GM23338 (cell line): ENCODE measurements around the gene BMP8A. TPM values are rescaled to one million over a fixed set of nuclear protein-coding genes. Genes with fewer than 3 reads are reported as not detected.

Source experiments
- ATAC-seq: fragments of 200-7000 bp; cut with Tn5 transposase; 3 replicates; pipeline ENCODE4 v1.9.1; 2020
- DNase-seq: peaks from one replicate; pipeline ENCODE4 v3.0.0-alpha.2; 2015; ENCODE audit warnings: low spot score
- H2AFZ ChIP-seq: fragments of 200-600 bp; sonication (generic); 2 replicates; pipeline ENCODE4 v1.8.0; 2016; ENCODE audit warnings: antibody characterized with exemption, mild to moderate bottlenecking, moderate library complexity
- H3F3A ChIP-seq: fragments of 200-600 bp; sonication (generic); replicated peaks from 2 replicates; pipeline ENCODE4 v1.8.0; 2017; ENCODE audit warnings: antibody characterized with exemption, mixed run types, low read depth
- H3K27ac ChIP-seq: fragments of 200-600 bp; sonication (generic); 2 replicates; pipeline ENCODE4 v1.6.1; 2016; ENCODE audit warnings: low read depth
- H3K27me3 ChIP-seq: fragments of 200-600 bp; sonication (generic); 2 replicates; pipeline ENCODE4 v1.8.0; 2016; ENCODE audit warnings: mild to moderate bottlenecking, mixed run types, moderate library complexity; ENCODE audit not compliant: insufficient read depth
- H3K36me3 ChIP-seq: fragments of 200-600 bp; sonication (generic); 2 replicates; pipeline ENCODE4 v1.8.0; 2016; ENCODE audit warnings: mild to moderate bottlenecking; ENCODE audit not compliant: insufficient read depth
- H3K4me1 ChIP-seq: fragments of 200-600 bp; sonication (generic); 2 replicates; pipeline ENCODE4 v1.8.0; 2016; ENCODE audit warnings: mild to moderate bottlenecking, moderate library complexity; ENCODE audit not compliant: insufficient read depth
- H3K4me2 ChIP-seq: fragments of 200-600 bp; sonication (generic); 2 replicates; pipeline ENCODE4 v1.7.1; 2017; ENCODE audit warnings: mixed run types
- H3K4me3 ChIP-seq: fragments of 200-600 bp; sonication (generic); 2 replicates; pipeline ENCODE4 v1.6.1; 2016; ENCODE audit warnings: mixed run types
- H3K79me2 ChIP-seq: fragments of 200-600 bp; sonication (generic); replicated peaks from 2 replicates; pipeline ENCODE4 v1.8.0; 2017; ENCODE audit warnings: mild to moderate bottlenecking; ENCODE audit not compliant: insufficient read depth
- H3K9me2 ChIP-seq: fragments of 200-600 bp; sonication (generic); 2 replicates; pipeline ENCODE4 v1.8.0; 2017; ENCODE audit not compliant: insufficient read depth
- H4K20me1 ChIP-seq: fragments of 200-600 bp; sonication (generic); replicated peaks from 2 replicates; pipeline ENCODE4 v1.8.0; 2017; ENCODE audit warnings: mild to moderate bottlenecking; ENCODE audit not compliant: insufficient read depth
- H3K27ac Mint-ChIP-seq: 2 replicates; pipeline ENCODE4 v1.8.0; 2020; ENCODE audit warnings: inconsistent platforms, mild to moderate bottlenecking, moderate library complexity, mixed read lengths
- H3K27me3 Mint-ChIP-seq: 3 replicates; pipeline ENCODE4 v1.8.0; 2022; ENCODE audit warnings: low read depth, mild to moderate bottlenecking, moderate library complexity, mixed read lengths, inconsistent platforms; ENCODE audit not compliant: insufficient read depth, poor library complexity
- H3K36me3 Mint-ChIP-seq: 3 replicates; pipeline ENCODE4 v1.8.0; 2021; ENCODE audit warnings: low read depth, mild to moderate bottlenecking, inconsistent platforms, moderate library complexity, mixed read lengths
- H3K4me1 Mint-ChIP-seq: 3 replicates; pipeline ENCODE4 v1.8.0; 2020; ENCODE audit warnings: mild to moderate bottlenecking, inconsistent platforms, mixed read lengths
- H3K4me3 Mint-ChIP-seq: 3 replicates; pipeline ENCODE4 v1.8.0; 2021; ENCODE audit warnings: moderate library complexity, mild to moderate bottlenecking, inconsistent platforms, mixed read lengths
- H3K9me3 Mint-ChIP-seq: 3 replicates; pipeline ENCODE4 v1.8.0; 2020; ENCODE audit warnings: moderate library complexity, mild to moderate bottlenecking, inconsistent platforms, mixed read lengths
- CREB1 ChIP-seq: fragments of 250-450 bp; sonication (Bioruptor Pico); IDR thresholded peaks from 2 replicates; pipeline ENCODE4 v1.5.0; 2020; ENCODE audit warnings: low read depth, mild to moderate bottlenecking, moderate library complexity
- CTCF ChIP-seq, 2 experiments: fragments of 200-600 bp in 1 of 2; sonication (generic) in 1 of 2; conservative IDR thresholded peaks; 2 replicates each; pipeline versions ENCODE4 v1.5.1 to v1.6.1; 2016 to 2017; ENCODE audit warnings: antibody characterized with exemption in 2 of 2, low read depth in 2 of 2, mild to moderate bottlenecking in 2 of 2, moderate library complexity in 1 of 2
- ETS1 ChIP-seq: IDR thresholded peaks from 2 replicates; pipeline ENCODE4 v1.6.1; 2016; ENCODE audit warnings: antibody characterized with exemption
- EZH2 ChIP-seq: fragments of 200-600 bp; sonication (generic); IDR thresholded peaks from one replicate; pipeline ENCODE4 v1.8.0; 2017; ENCODE audit warnings: antibody characterized with exemption, mild to moderate bottlenecking, low read depth; ENCODE audit not compliant: unreplicated experiment
- EZH2phosphoT487 ChIP-seq: fragments of 200-600 bp; sonication (generic); IDR thresholded peaks from one replicate; pipeline ENCODE4 v1.8.1; 2018; ENCODE audit warnings: antibody characterized with exemption; ENCODE audit not compliant: unreplicated experiment
- JUNB ChIP-seq: IDR thresholded peaks from one replicate; pipeline ENCODE4 v1.6.1; 2016; ENCODE audit warnings: antibody characterized with exemption; ENCODE audit not compliant: unreplicated experiment
- NANOG ChIP-seq: IDR thresholded peaks from 2 replicates; pipeline ENCODE4 v1.6.1; 2016; ENCODE audit warnings: antibody characterized with exemption, borderline replicate concordance
- POLR2AphosphoS5 ChIP-seq: IDR thresholded peaks from 2 replicates; pipeline ENCODE4 v1.6.1; 2016; ENCODE audit warnings: antibody characterized with exemption, low read depth
- REST ChIP-seq: IDR thresholded peaks from one replicate; pipeline ENCODE4 v1.6.1; 2018; ENCODE audit warnings: antibody characterized with exemption; ENCODE audit not compliant: unreplicated experiment
- STAT1 ChIP-seq: IDR thresholded peaks from one replicate; pipeline ENCODE4 v1.6.1; 2016; ENCODE audit warnings: antibody characterized with exemption; ENCODE audit not compliant: unreplicated experiment
- ZNF114 ChIP-seq: fragments of 250-450 bp; sonication (Bioruptor Pico); IDR thresholded peaks from 2 replicates; pipeline ENCODE4 v1.5.0; 2020; ENCODE audit warnings: mild to moderate bottlenecking, moderate library complexity
- ZNF331 ChIP-seq: fragments of 250-450 bp; sonication (Bioruptor Pico); IDR thresholded peaks from 2 replicates; pipeline ENCODE4 v1.5.0; 2020; ENCODE audit warnings: low read depth, mild to moderate bottlenecking, moderate library complexity
- ZNF462 ChIP-seq: fragments of 250-450 bp; sonication (Bioruptor Pico); IDR thresholded peaks from 2 replicates; pipeline ENCODE4 v1.5.0; 2020; ENCODE audit warnings: mild to moderate bottlenecking, moderate library complexity
- polyA plus RNA-seq: library from polyadenylated mRNA; unstranded; fragments of >200 nt; fragmentation: Nextera tagmentation; extraction: Ambion mirVana; gene quantifications from 2 replicates; pipeline ENCODE4 v1.2.1, GENCODE V29; 2016
- total RNA-seq: library from RNA; depleted of rRNA; stranded (reverse); fragments of >200 nt; shearing (Covaris generic); gene quantifications from 2 replicates; pipeline ENCODE4 v1.2.3, GENCODE V29; 2014

The BMP8A gene
- total and polyA plus RNA-seq, 2 experiments from 2014 or later: 0.34 to 0.63 TPM

GRCh38 chr1:39452081-39452480 is 39.4 kb upstream of the BMP8A start:
- no peak overlapping the region for H2AFZ ChIP-seq
- peaks cover 10% of the 10 kb centered on the region for H4K20me1 ChIP-seq
- H3K4me2 ChIP-seq: no peak overlapping the region
- no peaks in the 10 kb centered on the region for H3K9me2 ChIP-seq
- no peak for TF ChIP-seq CREB1
- no peak for TF ChIP-seq NANOG
- TF ChIP-seq ZNF462 (CRISPR knock-in tag): no peak
- TF ChIP-seq ZNF331 (CRISPR knock-in tag): no peak
- TF ChIP-seq POLR2AphosphoS5: no peak
- no peak for TF ChIP-seq ETS1
- TF ChIP-seq REST: no peak
- TF ChIP-seq STAT1: no peak
- no peak for TF ChIP-seq ZNF114 (CRISPR knock-in tag)
- no peak for TF ChIP-seq CTCF (conservative IDR thresholded peaks at IDR 0.05; ENCODE audit: low read depth in 2 of 2)
- TF ChIP-seq EZH2: no peak
- TF ChIP-seq JUNB: no peak
- TF ChIP-seq EZH2phosphoT487: no peak
- peaks cover 12% of the 10 kb centered on the region for H3F3A ChIP-seq
- H3K27ac ChIP-seq: no peak overlapping the region
- H3K4me3 ChIP-seq: no peak overlapping the region
- peaks cover 86% of the 10 kb centered on the region for H3K36me3 ChIP-seq
- DNase-seq (no peak), ATAC-seq (no peak)
- Mint-ChIP-seq H3K4me1 (no peaks in the 10 kb centered on the region), H3K4me3 (no peak overlapping the region), H3K27me3 (peaks cover 7% of the 10 kb centered on the region), H3K9me3 (no peaks in the 10 kb centered on the region), H3K36me3 (peaks cover 100% of the 10 kb centered on the region), H3K27ac (no peak overlapping the region)
- no peaks in the 10 kb centered on the region for H3K4me1 ChIP-seq
- H3K27me3 ChIP-seq: no peaks in the 10 kb centered on the region
- no peaks in the 10 kb centered on the region for H3K79me2 ChIP-seq
